ENCODE measurements around the gene ARL15. TPM values are rescaled to one million over a fixed set of nuclear protein-coding genes. Genes with fewer than 3 reads are reported as not detected.
A peak's percentile ranks its signal among the peaks of the same experiment; 100 is the strongest.

Gene ARL15
- total and polyA plus RNA-seq, 2 of the 8 experiments (the other 6 are each of a cell fraction or from before 2014, with no cell fraction given): 9.9 to 21.2 TPM

DNA sequence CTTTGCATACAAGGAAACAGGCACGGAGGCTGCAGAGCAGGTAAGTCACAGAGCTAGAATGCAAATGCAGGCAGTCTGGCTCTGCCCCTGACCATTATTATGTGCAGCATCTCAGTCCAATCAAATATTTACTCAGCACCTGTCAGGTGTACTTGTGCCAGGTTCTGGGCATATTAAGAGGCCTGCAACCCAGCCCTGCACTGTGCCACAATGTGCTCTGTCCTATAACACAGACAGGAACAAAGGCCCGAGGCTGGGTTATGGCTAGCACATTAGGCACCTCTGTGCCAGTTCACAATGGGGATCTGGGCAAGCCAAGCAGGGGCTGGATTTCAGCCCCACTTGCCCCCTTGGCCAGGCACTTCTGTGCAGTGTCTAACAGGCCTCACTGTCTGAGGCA, 14.0 kb downstream of the ARL15 start:
- Histone ChIP-seq H3K23me2 (ENCODE audit: low read depth, low read length) (no peaks in the 10 kb centered on the region), H3K23ac (ENCODE audit: insufficient read length) (no peak overlapping the region), H3K56ac (replicated peaks; ENCODE audit: insufficient read length, low read depth, low read length) (no peak overlapping the region), H2BK5ac (ENCODE audit: low read depth, low read length) (no peak overlapping the region), H3K9me3 (ENCODE audit: insufficient read depth in 2 of 2, low read depth in 1 of 2, low read length in 1 of 2) (no peaks in the 10 kb centered on the region), H2BK20ac (ENCODE audit: low read length) (no peak overlapping the region), H3K4me2 (ENCODE audit: insufficient read depth in 1 of 2, low read depth in 2 of 2, low read length in 2 of 2) (peak overlapping the region in 1 of 2 experiments; percentile 11; a peak in 1 of 4 replicates), H2AK5ac (ENCODE audit: low read depth, low read length) (peak overlapping the region; percentile 16; the same call in 1 of the 2 replicates), H2BK120ac (replicated peaks; ENCODE audit: low read depth, low read length) (no peak overlapping the region), H4K20me1 (replicated peaks in 1 of 2; ENCODE audit: control insufficient read depth in 1 of 2, insufficient read depth in 2 of 2, low read length in 2 of 2) (peaks cover 0 to 2% of the 10 kb centered on the region in 2 experiments), H3K14ac (ENCODE audit: insufficient read length) (no peak overlapping the region), H2BK15ac (ENCODE audit: low read length) (no peak overlapping the region), H4K91ac (replicated peaks; ENCODE audit: insufficient read length, low read length) (no peak overlapping the region), H3K4me1 (replicated peaks in 1 of 4; ENCODE audit: control insufficient read depth in 3 of 4, insufficient read depth in 4 of 4, low read length in 3 of 4) (peaks cover 0 to 9% (median 8%) of the 10 kb centered on the region in 4 experiments; a peak in 4 of 7 replicates), H3K4me3 (ENCODE audit: extremely low read depth in 1 of 4, insufficient read depth in 2 of 4, low read depth in 3 of 4, low read length in 4 of 4) (no peak overlapping the region), H3K27me3 (replicated peaks in 1 of 4; ENCODE audit: control insufficient read depth in 3 of 4, extremely low read depth in 1 of 4, insufficient read depth in 3 of 4, low read length in 3 of 4) (no peaks in the 10 kb centered on the region), H4K8ac (ENCODE audit: extremely low read depth, insufficient read depth, low read length) (no peak overlapping the region), H3K27ac (ENCODE audit: low read depth, low read length) (no peak overlapping the region), H3K18ac (ENCODE audit: extremely low read depth, low read length) (no peak overlapping the region), H2BK12ac (ENCODE audit: low read depth, low read length) (no peak overlapping the region), H3K36me3 (ENCODE audit: control insufficient read depth in 2 of 4, insufficient read depth in 4 of 4, low read length in 3 of 4) (no peaks in the 10 kb centered on the region), H3K79me1 (ENCODE audit: low read depth, low read length) (no peaks in the 10 kb centered on the region; the same call in 1 of the 2 replicates), H4K5ac (ENCODE audit: insufficient read length, low read depth, low read length) (no peak overlapping the region), H3K79me2 (ENCODE audit: control insufficient read depth in 1 of 2, insufficient read depth in 2 of 2, low read length in 2 of 2) (peaks cover 5 to 79% of the 10 kb centered on the region in 2 experiments; a peak in 3 of 4 replicates), H3K9ac (replicated peaks in 1 of 4; ENCODE audit: extremely low read depth in 1 of 4, low read depth in 3 of 4, low read length in 3 of 4) (no peak overlapping the region), H3K4ac (replicated peaks; ENCODE audit: insufficient read length, low read depth, low read length) (no peak overlapping the region), H2AFZ (ENCODE audit: low read length) (no peak overlapping the region)
- 89% methylated on average over 2 of the region's 2 CpGs; no CpG with 5 or more reads in 1 of the 2 experiments for WGBS, 2 experiments (ENCODE audit: extremely low coverage in 1 of 2, insufficient coverage in 1 of 2, insufficient read length in 1 of 2, insufficient replicate concordance in 2 of 2, low coverage in 1 of 2, low lambda C conversion rate in 2 of 2, missing lambda C conversion rate in 1 of 2)
- DNase-seq (ENCODE audit: low read depth in 1 of 2, low spot score in 2 of 2) (no peak), FAIRE-seq (no peak)
- CTCF ChIA-PET (ENCODE audit: partially characterized antibody): interaction anchor here (1.1 to 1.4 kb wide), 3 partner anchors 42 to 221 kb away, joined by 3 to 4 read pairs (median 3); partner anchors contain the start of gene SNX18
- POLR2A ChIA-PET (ENCODE audit: partially characterized antibody): interaction anchor here (1.0 to 2.4 kb wide), 2 partner anchors 12 to 14 kb away, joined by 3 to 12 read pairs; partner anchors contain the start of gene ARL15
- no peak for TF ChIP-seq RXRA (IDR thresholded peaks at IDR 0.05; ENCODE audit: insufficient read depth, low read depth, low read length)
- no peak for TF ChIP-seq EGR1 (IDR thresholded peaks at IDR 0.05; ENCODE audit: borderline replicate concordance, low read depth, low read length)
- no peak for TF ChIP-seq TAF1 (IDR thresholded peaks at IDR 0.05; ENCODE audit: low read depth, low read length)
- TF ChIP-seq, protein P1, sequence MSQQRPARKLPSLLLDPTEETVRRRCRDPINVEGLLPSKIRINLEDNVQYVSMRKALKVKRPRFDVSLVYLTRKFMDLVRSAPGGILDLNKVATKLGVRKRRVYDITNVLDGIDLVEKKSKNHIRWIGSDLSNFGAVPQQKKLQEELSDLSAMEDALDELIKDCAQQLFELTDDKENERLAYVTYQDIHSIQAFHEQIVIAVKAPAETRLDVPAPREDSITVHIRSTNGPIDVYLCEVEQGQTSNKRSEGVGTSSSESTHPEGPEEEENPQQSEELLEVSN (IDR thresholded peaks at IDR 0.05): no peak
- TF ChIP-seq YY1 (IDR thresholded peaks at IDR 0.05; ENCODE audit: low read depth, low read length): no peak
- TF ChIP-seq HDAC2 (IDR thresholded peaks at IDR 0.05; ENCODE audit: borderline replicate concordance in 1 of 2, low read depth in 2 of 2, low read length in 2 of 2): no peak
- no peak for TF ChIP-seq SIRT6 (IDR thresholded peaks at IDR 0.05; ENCODE audit: low read length)
- no peak for TF ChIP-seq SRF (IDR thresholded peaks at IDR 0.05; ENCODE audit: low read depth, low read length)
- TF ChIP-seq TAF7 (optimal IDR thresholded peaks at IDR 0.05; ENCODE audit: borderline replicate concordance, low read depth, low read length): no peak
- TF ChIP-seq JUN (IDR thresholded peaks at IDR 0.05; ENCODE audit: low read depth, low read length): no peak

Measured in H1 (cell line).